Measurements from ENCODE around the gene PLPP3. TPM values are rescaled to one million over a fixed set of nuclear protein-coding genes. Genes with fewer than 3 reads are reported as not detected.

PLPP3 gene
- polyA plus RNA-seq, 3 donors: 113 to 123 (median 118) TPM

GRCh38 chr1:56456435-56457101 lies 122.8 kb downstream of the PLPP3 start:
- no peak for DNase-seq (ENCODE audit: extremely low read depth in 1 of 11, low read depth in 9 of 11, low spot score in 4 of 11)

GRCh38 chr1:56453417-56454078 lies 125.8 kb downstream of the PLPP3 start:
- DNase-seq (ENCODE audit: extremely low read depth in 1 of 11, low read depth in 9 of 11, low spot score in 4 of 11): no peak

- no peak for DNase-seq (ENCODE audit: extremely low read depth in 1 of 11, low read depth in 9 of 11, low spot score in 4 of 11)
Measured at GRCh38 chr1:56453016-56453415, 126.3 kb downstream of the PLPP3 start.

- DNase-seq (ENCODE audit: extremely low read depth in 1 of 11, low read depth in 9 of 11, low spot score in 4 of 11): no peak
Measured at GRCh38 chr1:56452027-56453011, 127.0 kb downstream of the PLPP3 start.

GRCh38 chr1:56451491-56451890 lies 127.9 kb downstream of the PLPP3 start:
- no peak for DNase-seq (ENCODE audit: extremely low read depth in 1 of 11, low read depth in 9 of 11, low spot score in 4 of 11)

- no peak for DNase-seq (ENCODE audit: extremely low read depth in 1 of 11, low read depth in 9 of 11, low spot score in 4 of 11)
Measured at GRCh38 chr1:56450004-56450666, 129.2 kb downstream of the PLPP3 start.

GRCh38 chr1:56448529-56449300 lies 130.6 kb downstream of the PLPP3 start:
- no peak for DNase-seq (ENCODE audit: extremely low read depth in 1 of 11, low read depth in 9 of 11, low spot score in 4 of 11)

- DNase-seq (ENCODE audit: extremely low read depth in 1 of 11, low read depth in 9 of 11, low spot score in 4 of 11): no peak
Measured at GRCh38 chr1:56447823-56448222, 131.5 kb downstream of the PLPP3 start.

GRCh38 chr1:56446531-56447098 lies 132.7 kb downstream of the PLPP3 start:
- DNase-seq (ENCODE audit: extremely low read depth in 1 of 11, low read depth in 9 of 11, low spot score in 4 of 11): no peak

- no peak for DNase-seq (ENCODE audit: extremely low read depth in 1 of 11, low read depth in 9 of 11, low spot score in 4 of 11)
Measured at GRCh38 chr1:56444960-56445646, 134.3 kb downstream of the PLPP3 start.

Other genes starting within 250 kb of the PLPP3 start
- 10 to 100 TPM; 13.9 to 23.0 (median 18.9) TPM for gene PRKAA2, start 65.8 kb upstream of the PLPP3 start, polyA plus RNA-seq (ENCODE audit: insufficient read length in 3 of 3)
- gene FYB2, start 239.8 kb upstream of the PLPP3 start, polyA plus RNA-seq (ENCODE audit: insufficient read length in 3 of 3): 1 to 10 TPM in 2 of 3 donors, under 1 TPM in 1; 0.37 to 1.7 (median 1.4) TPM

All from renal cortex interstitium (tissue), 11 donors.